Mesothelial cell of epicardium (in vitro differentiated cells): ENCODE measurements around the gene CYLD. TPM values are rescaled to one million over a fixed set of nuclear protein-coding genes. Genes with fewer than 3 reads are reported as not detected.

Experiments used
- DNase-seq, 2 experiments: peaks; one replicate each; pipeline ENCODE4 v3.0.0; 2021; ENCODE audit warnings: low spot score in 2 of 2; ENCODE audit not compliant: unreplicated experiment in 2 of 2
- H3K27ac Mint-ChIP-seq: 2 replicates; pipeline ENCODE4 v1.8.0; 2021; ENCODE audit warnings: mixed read lengths
- H3K27me3 Mint-ChIP-seq: 2 replicates; pipeline ENCODE4 v1.8.0; 2021; ENCODE audit warnings: low read depth, mixed read lengths
- H3K36me3 Mint-ChIP-seq: 2 replicates; pipeline ENCODE4 v1.8.0; 2021; ENCODE audit warnings: mixed read lengths
- H3K4me1 Mint-ChIP-seq: 2 replicates; pipeline ENCODE4 v1.8.0; 2021; ENCODE audit warnings: mixed read lengths
- H3K4me3 Mint-ChIP-seq: 2 replicates; pipeline ENCODE4 v1.8.0; 2021; ENCODE audit warnings: mild to moderate bottlenecking, moderate library complexity, mixed read lengths
- H3K9me3 Mint-ChIP-seq: 2 replicates; pipeline ENCODE4 v1.8.0; 2021; ENCODE audit warnings: mixed read lengths
- total RNA-seq: library from RNA; stranded (reverse); gene quantifications from 3 replicates; pipeline ENCODE4 v1.2.1, GENCODE V29; 2021
- TF ChIP-seq, protein P1 (sequence below): fragments of 200-600 bp; sonication (generic); IDR thresholded peaks from one replicate; pipeline ENCODE4 v1.5.0; 2021; ENCODE audit warnings: antibody characterized with exemption; ENCODE audit not compliant: unreplicated experiment

CYLD gene
- total RNA-seq, 1 donor from 2014 or later = 20.6 TPM

DNA sequence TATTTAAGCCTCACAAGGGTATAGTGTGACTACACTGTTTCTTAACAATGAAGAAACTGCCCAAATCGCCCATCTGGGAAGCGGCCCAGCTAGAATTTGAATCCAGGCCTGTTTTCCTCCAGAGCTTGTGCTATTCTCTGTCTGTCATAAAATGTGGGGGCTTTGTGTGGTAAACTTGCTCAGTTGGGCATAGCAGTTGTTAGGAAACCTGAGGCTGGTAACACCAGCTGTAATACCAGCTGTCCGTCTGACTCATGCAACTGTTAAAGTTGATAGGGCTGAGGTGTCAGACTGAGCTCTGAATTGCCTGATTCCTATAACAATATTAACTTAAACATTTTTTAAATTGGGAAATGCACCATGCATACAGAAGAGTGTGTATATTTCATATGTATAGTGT is 39.2 kb upstream of the CYLD start:
- TF ChIP-seq, protein P1, sequence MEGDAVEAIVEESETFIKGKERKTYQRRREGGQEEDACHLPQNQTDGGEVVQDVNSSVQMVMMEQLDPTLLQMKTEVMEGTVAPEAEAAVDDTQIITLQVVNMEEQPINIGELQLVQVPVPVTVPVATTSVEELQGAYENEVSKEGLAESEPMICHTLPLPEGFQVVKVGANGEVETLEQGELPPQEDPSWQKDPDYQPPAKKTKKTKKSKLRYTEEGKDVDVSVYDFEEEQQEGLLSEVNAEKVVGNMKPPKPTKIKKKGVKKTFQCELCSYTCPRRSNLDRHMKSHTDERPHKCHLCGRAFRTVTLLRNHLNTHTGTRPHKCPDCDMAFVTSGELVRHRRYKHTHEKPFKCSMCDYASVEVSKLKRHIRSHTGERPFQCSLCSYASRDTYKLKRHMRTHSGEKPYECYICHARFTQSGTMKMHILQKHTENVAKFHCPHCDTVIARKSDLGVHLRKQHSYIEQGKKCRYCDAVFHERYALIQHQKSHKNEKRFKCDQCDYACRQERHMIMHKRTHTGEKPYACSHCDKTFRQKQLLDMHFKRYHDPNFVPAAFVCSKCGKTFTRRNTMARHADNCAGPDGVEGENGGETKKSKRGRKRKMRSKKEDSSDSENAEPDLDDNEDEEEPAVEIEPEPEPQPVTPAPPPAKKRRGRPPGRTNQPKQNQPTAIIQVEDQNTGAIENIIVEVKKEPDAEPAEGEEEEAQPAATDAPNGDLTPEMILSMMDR = no peak
- H3K36me3 Mint-ChIP-seq = peaks cover 2% of the 10 kb centered on the region
- H3K27me3 Mint-ChIP-seq = peaks cover 16% of the 10 kb centered on the region
- H3K27ac Mint-ChIP-seq = no peak overlapping the region
- no peaks in the 10 kb centered on the region for H3K4me1 Mint-ChIP-seq
- H3K4me3 Mint-ChIP-seq = no peak overlapping the region
- DNase-seq = no peak
- peaks cover 20% of the 10 kb centered on the region for H3K9me3 Mint-ChIP-seq

DNA sequence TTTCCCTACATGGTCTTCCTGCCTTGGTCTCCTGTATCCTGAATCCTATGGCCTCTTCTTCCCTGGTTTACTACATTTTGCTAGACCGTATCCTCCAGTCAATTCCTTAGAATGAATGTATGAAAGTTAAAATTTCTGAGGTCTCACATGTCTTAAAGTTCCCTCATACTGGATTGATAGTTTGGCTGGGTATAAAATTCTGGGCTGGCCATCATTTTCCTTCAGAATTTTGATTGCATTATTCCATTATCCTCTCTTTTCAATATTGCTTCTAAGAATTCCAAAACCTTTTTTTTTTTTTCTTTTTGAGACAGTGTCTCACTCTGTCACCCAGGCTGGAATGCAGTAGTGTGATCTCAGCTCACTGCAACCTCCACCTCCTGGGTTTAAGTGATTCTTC is 37.6 kb upstream of the CYLD start:
- Mint-ChIP-seq H3K4me3 (no peak overlapping the region), H3K27me3 (peaks cover 19% of the 10 kb centered on the region), H3K4me1 (no peaks in the 10 kb centered on the region), H3K9me3 (peaks cover 20% of the 10 kb centered on the region), H3K27ac (no peak overlapping the region), H3K36me3 (peaks cover 2% of the 10 kb centered on the region)
- TF ChIP-seq, protein P1 = no peak
- no peak for DNase-seq

DNA sequence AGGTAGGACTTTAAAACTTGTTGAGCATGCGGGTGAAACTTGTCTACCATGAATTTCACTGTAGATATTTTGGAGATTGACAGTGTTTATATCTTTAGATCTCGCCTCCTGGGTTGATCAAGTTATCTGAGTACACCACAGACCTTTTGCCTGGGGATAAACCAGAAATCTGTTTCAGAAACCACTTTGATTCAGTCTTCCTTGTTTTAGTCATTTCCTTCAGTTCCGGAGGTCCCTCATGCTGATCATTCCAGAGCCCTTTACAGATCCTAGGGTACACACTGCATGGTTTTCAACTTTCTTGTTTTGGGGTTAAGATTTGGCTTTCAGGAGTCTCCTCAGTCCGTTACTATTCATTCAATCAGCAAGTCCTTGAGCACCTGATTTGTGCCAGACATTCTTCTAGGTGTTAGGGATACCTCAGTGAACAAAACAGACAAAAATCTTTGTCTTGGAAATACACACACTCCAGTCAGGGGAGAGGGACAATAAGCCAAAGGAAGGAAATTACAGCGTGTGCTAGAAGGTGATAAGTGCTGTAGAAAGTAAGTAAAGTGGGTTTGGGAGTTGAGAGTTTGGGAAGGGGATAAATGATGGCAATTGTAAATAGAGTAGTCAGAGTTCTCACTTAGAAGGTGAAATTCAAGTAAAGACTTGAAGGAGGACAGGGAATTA is 36.3 kb upstream of the CYLD start:
- H3K27ac Mint-ChIP-seq = no peak overlapping the region
- no peak for DNase-seq
- H3K27me3 Mint-ChIP-seq = peaks cover 16% of the 10 kb centered on the region
- TF ChIP-seq, protein P1 = no peak
- peaks cover 2% of the 10 kb centered on the region for H3K36me3 Mint-ChIP-seq
- no peaks in the 10 kb centered on the region for H3K4me1 Mint-ChIP-seq
- H3K9me3 Mint-ChIP-seq = peaks cover 20% of the 10 kb centered on the region
- H3K4me3 Mint-ChIP-seq = no peak overlapping the region

DNA sequence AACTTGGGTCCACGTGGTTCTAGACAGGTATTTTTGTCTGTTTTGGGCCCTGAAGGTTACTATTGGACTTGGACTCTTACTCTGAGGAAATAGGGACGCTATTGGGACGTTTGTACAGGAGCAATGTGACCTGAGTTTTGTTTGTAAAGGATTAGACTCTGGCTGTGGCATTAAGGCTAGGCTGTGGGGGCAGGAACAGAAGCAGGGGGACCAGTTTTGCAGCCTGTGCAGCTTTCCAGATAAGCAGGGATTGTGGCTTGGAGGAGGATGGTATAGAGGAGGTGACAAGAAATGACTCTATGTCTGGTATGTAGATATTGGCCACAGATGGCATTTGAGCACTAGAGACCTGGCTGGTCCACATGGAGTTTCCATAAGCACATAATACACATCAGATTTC is 35.6 kb upstream of the CYLD start:
- Mint-ChIP-seq H3K36me3 (peaks cover 2% of the 10 kb centered on the region), H3K9me3 (peaks cover 20% of the 10 kb centered on the region), H3K4me3 (no peak overlapping the region), H3K4me1 (no peaks in the 10 kb centered on the region), H3K27ac (no peak overlapping the region), H3K27me3 (peaks cover 13% of the 10 kb centered on the region)
- no peak for DNase-seq
- TF ChIP-seq, protein P1 = no peak

DNA sequence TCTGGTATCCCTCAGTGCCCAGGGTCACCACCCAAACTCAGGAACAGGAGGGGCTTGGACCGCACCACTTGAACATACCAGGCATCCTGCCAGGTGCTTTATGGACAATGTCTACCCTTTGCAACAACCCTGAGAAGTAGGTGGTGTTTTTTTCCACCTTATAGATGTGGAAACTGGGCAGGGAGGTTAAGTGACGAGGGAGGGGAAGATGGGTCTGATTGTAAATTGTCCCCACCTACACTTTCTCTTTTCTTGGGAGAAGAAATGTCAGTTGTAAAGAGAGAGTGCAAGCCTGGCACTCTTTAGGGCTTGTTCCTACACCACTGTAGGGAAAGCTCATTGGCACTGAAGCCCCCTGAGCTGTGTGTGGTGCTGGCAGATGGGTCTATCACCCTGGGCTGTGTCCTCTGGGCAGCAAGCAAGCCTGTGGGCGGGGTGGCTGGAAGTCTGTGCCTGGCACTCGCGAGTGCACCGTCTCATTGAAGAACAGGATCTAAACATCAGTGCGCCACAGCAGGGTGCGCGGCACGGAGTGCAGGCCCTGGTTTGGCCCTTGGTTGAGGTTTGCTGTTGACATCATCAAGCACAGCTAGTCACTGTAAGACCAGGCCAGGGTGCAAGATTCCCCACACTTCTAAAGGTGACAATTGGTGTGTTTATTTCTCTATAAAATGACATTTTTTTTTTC is 33.4 kb upstream of the CYLD start:
- Mint-ChIP-seq H3K4me3 (no peak overlapping the region), H3K9me3 (peaks cover 20% of the 10 kb centered on the region), H3K27ac (no peak overlapping the region), H3K4me1 (no peaks in the 10 kb centered on the region), H3K36me3 (peaks cover 2% of the 10 kb centered on the region), H3K27me3 (peaks cover 13% of the 10 kb centered on the region)
- TF ChIP-seq, protein P1 = no peak
- no peak for DNase-seq
